Measurements from ENCODE around the gene NRAS. TPM values are rescaled to one million over a fixed set of nuclear protein-coding genes. Genes with fewer than 3 reads are reported as not detected.

Gene NRAS
- polyA plus RNA-seq, 4 donors, result 50.8 to 78.4 (median 68.2) TPM

- no peak for DNase-seq (ENCODE audit: low read depth in 4 of 4, low spot score in 3 of 4)
Observed at GRCh38 chr1:114729782-114730181, 13.2 kb upstream of the NRAS start.

DNA sequence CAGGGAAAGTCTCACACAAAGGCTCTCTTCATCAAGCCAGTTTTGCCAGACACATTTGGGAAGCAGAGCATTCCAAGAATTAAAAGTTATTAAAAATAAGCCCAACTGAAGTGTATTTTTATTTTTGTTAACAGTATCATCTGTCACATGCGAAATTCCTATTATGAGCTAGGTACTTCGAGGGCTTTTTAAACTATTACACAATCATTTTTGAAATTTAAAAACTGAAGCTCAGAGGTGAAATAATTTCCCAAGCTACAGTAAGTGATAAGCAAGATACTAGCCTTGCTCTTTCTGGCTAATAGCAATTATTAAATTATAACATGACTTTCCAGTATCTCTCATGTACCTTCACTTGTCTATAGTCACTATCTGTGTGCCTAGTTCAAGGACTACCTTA, 12.0 kb upstream of the NRAS start:
- no peak for DNase-seq (ENCODE audit: low read depth in 4 of 4, low spot score in 3 of 4)

DNA sequence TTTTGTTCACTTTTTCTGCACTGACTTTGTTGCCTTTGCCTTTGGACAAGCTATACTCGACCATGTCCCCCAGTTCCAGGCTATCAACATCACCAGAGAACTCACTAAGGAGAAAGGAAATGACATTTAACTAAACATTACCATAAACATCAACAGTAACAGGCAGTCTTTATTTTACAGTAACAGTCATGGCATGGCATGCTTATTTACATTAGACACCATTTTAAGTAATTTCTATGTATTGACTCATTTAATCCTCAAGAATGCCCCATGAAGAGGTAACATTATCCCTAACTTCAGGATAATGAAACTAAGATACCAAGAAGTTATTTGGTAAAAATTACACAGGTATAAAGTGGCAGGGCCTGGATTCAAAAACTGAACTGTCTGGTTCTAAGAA, 8.7 kb upstream of the NRAS start:
- no peak for DNase-seq (ENCODE audit: low read depth in 4 of 4, low spot score in 3 of 4)

- no peak for DNase-seq (ENCODE audit: low read depth in 4 of 4, low spot score in 3 of 4)
Observed at GRCh38 chr1:114723915-114724314, 7.3 kb upstream of the NRAS start.

DNA sequence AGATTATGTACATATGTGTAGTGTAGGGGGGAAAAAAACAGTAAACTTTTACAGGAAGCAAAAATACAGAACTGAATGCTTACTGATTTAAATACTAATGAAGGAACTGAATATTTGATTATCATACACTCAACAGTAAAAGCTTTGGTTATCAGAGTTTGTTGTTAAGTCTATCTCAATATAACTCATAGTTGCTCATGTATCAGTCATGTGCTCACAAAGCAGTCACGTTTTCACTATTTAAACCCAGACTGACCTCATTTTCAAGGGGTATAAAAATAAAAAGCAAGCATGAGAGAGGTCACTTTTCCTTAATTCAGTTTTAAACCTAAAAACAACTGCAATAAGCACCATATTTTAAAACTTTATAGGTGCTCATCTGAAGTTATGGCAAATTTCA, 6.9 kb upstream of the NRAS start:
- DNase-seq (ENCODE audit: low read depth in 4 of 4, low spot score in 3 of 4), result no peak

GRCh38 chr1:114720492-114720891, 3.9 kb upstream of the NRAS start:
- DNase-seq (ENCODE audit: low read depth in 4 of 4, low spot score in 3 of 4), result no peak

GRCh38 chr1:114719424-114719787, 2.8 kb upstream of the NRAS start:
- DNase-seq (ENCODE audit: low read depth in 4 of 4, low spot score in 3 of 4), result no peak

GRCh38 chr1:114718661-114719423, 2.3 kb upstream of the NRAS start:
- DNase-seq (ENCODE audit: low read depth in 4 of 4, low spot score in 3 of 4), result no peak

- no peak for DNase-seq (ENCODE audit: low read depth in 4 of 4, low spot score in 3 of 4)
Observed at GRCh38 chr1:114715952-114716303, 643 bp downstream of the NRAS start.

DNA sequence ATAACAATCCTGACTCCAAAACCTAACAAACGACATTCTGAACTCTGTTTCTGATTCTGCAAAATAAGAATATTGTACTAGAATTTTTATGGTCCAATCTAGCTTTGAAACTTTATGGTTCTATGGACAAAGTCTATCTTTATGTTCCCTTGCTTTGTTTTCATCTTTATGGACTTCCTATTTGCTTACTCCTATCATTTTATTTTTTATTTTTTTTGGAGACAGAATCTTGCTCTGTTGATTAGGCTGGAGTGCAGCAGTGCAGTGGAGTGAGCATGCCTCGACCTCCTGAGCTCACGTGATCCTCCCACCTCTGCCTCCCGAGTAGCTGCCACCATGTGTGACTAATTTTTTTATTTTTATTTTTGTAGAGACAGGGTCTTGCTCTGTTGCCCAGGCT, 3.6 kb downstream of the NRAS start:
- DNase-seq (ENCODE audit: low read depth in 4 of 4, low spot score in 3 of 4), result no peak

GRCh38 chr1:114710360-114710759, 6.2 kb downstream of the NRAS start:
- no peak for DNase-seq (ENCODE audit: low read depth in 4 of 4, low spot score in 3 of 4)

DNA sequence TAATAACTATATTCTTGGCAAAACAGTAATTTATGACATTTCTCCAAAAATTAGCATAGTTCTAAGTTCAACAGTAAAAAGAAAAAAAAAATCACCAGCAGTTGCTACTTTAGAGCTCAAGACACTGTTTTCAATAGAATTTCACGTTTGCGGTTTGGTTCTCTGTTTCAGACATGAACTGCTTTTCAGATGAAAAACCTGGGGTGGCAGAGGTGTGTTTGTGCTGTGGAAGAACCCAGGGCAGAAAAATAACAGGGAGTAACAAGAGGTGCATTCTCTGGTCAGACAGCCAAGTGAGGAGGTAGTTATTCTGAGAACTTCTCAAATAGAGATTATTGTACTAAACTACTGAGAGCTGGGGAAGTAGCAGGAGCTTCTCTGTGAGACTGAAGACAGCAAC, 9.0 kb downstream of the NRAS start:
- DNase-seq (ENCODE audit: low read depth in 4 of 4, low spot score in 3 of 4), result no peak

DNA sequence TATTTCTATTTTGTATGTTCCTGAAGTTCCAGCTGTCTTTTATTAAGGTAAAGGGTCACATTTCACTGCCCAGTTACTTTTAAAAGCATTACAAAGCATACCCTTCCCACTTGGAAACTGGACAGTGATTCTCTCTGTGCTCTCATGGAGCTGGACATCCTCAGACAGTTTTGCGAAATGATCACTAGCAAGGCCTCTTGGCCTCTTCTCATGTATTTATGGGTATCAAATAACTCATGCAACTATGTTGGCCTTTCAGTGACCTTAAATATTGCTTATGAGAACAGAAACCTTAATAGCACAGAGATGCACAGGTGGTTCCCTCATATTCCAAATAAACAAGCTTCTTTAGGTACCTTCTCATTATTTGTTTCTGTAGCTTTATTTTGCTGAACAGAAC, 13.3 kb downstream of the NRAS start:
- DNase-seq (ENCODE audit: low read depth in 4 of 4, low spot score in 3 of 4), result no peak

GRCh38 chr1:114702737-114703136, 13.8 kb downstream of the NRAS start:
- no peak for DNase-seq (ENCODE audit: low read depth in 4 of 4, low spot score in 3 of 4)

- no peak for DNase-seq (ENCODE audit: low read depth in 4 of 4, low spot score in 3 of 4)
Observed at GRCh38 chr1:114701931-114702330, 14.6 kb downstream of the NRAS start.

DNA sequence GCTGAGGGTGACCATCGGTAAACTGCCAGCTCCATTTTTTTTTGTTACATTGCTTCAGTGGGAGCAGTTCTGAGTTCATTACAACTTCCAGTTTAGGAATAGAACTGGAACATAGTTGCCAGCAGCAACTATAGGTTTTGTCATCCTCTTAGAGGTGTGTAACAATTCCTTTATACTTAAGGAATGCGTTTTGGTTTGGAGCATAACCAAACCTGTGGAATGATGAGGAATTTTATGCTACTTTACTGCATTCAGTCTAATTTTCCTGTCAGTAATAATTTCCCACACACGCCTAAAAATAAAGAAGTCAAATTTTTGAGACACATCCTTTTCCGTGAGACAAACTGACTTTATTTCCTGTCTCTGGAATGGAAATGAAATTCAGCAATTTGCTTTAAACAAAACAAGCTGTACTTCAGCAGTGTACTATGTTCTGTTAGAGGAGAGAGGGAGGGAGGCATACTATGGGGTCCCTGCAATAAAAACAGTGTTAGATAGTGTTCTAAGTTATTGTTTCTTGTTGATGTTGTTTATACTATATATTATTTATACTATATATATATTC, 16.5 kb downstream of the NRAS start:
- no peak for DNase-seq (ENCODE audit: low read depth in 4 of 4, low spot score in 3 of 4)

DNA sequence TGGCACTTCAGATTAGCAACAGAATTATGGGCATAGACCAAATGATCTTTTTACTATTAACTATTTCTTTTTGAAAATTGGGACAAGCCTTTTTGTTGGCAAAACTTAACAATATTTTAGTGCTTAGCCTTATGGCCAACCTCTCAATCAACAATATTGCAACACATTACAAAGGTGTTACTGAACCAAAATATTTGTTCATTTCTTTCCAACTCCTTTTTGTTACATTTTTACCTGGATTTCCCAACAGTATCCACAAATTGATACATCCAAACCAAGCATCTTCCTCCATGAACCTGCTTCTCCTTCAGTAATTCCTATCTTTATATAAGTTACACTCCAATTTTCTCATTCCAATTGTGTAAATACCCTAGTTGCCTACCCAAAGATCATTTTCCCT, 19.8 kb downstream of the NRAS start:
- DNase-seq (ENCODE audit: low read depth in 4 of 4, low spot score in 3 of 4), result no peak

DNA sequence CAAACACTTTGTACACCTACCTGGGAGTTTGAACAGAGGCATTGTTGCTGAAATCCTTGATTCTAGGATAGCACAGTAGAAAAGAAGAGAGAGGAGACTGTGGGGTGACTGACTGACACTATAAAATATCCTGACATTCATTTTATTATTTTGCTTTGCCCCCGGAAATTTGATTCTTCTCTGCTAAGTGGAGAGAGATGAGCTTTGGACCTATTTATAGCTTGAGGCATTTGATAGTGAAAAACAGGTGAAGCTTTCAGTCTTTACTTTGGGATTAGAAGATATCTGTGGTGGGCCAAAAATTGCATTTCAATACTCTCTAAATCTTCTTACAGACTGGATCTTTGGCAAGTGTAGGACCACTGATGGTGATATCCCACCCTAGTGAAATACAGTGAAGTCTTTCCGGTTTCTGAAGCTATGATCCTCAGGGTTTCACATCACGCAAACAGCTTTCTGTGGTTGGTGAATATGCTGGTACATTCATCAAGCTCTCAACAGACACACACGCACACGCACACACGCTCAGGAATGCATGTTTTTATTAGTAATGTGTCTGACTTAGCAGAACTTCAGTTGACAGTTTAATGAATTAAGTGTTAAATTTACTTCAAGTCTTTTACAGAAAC, 21.0 kb downstream of the NRAS start, which contains the start of gene AMPD1:
Gene AMPD1 (minus strand): TSS at position 117 of the 629 bp plus-strand sequence. CDS start 75 bp downstream, at position 42.
- DNase-seq (ENCODE audit: low read depth in 4 of 4, low spot score in 3 of 4), result no peak

- no peak for DNase-seq (ENCODE audit: low read depth in 4 of 4, low spot score in 3 of 4)
Observed at GRCh38 chr1:114694540-114695310, 21.8 kb downstream of the NRAS start.

DNA sequence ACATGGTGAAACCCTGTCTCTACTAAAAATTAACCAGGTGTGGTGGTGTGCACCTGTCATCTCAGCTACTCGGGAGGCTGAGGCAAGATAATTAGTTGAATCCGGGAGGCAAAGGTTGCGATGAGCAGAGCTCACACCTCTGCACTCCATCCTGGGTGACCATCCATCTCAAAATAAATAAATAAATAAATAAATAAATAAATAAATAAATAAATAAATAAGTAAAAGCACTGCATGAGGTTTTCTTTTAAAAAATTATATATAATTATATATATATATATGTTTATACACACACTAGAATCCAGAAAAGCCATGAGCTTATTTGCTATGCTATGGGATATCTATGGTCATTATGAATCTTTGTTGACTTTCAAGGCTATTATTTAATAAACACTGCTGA, 23.6 kb downstream of the NRAS start:
- DNase-seq (ENCODE audit: low read depth in 4 of 4, low spot score in 3 of 4), result no peak

GRCh38 chr1:114691061-114691460, 25.5 kb downstream of the NRAS start:
- no peak for DNase-seq (ENCODE audit: low read depth in 4 of 4, low spot score in 3 of 4)
